H1 (cell line): ENCODE data around the gene USP53. TPM values are rescaled to one million over a fixed set of nuclear protein-coding genes. Genes with fewer than 3 reads are reported as not detected.

Source experiments
- CTCF ChIA-PET: fragments of 300-600 bp; sonication (Branson Sonifier 250); formaldehyde crosslinking; loops from one replicate; lab custom pipeline; 2021; ENCODE audit not compliant: partially characterized antibody; lab: Charles Lee
- POLR2A ChIA-PET: fragments of 300-600 bp; sonication (Branson Sonifier 250); formaldehyde crosslinking; loops from one replicate; lab custom pipeline; 2021; ENCODE audit warnings: inconsistent platforms; ENCODE audit not compliant: partially characterized antibody; lab: Charles Lee
- DNase-seq, 2 experiments: peaks; one replicate each; pipeline versions ENCODE4 v3.0.0 to v3.0.0-alpha.2; 2010 to 2022; ENCODE audit warnings: low spot score in 2 of 2, low read depth in 1 of 2, mixed read lengths in 1 of 2
- FAIRE-seq: peaks from 2 replicates; lab custom pipeline; 2011; peaks lifted over from hg19 to GRCh38; lab: Jason Lieb, UNC
- H2AFZ ChIP-seq: 2 replicates; pipeline ENCODE4 v1.8.1; 2012; ENCODE audit warnings: low read length, inconsistent platforms
- H2AK5ac ChIP-seq: 2 replicates; pipeline ENCODE4 v1.6.1; 2013; ENCODE audit warnings: low read depth, low read length
- H2BK120ac ChIP-seq: replicated peaks from 2 replicates; pipeline ENCODE3; 2013; ENCODE audit warnings: low read depth, low read length, inconsistent platforms
- H2BK12ac ChIP-seq: 2 replicates; pipeline ENCODE4 v1.6.1; 2013; ENCODE audit warnings: low read depth, low read length
- H2BK15ac ChIP-seq: 2 replicates; pipeline ENCODE4 v1.6.1; 2013; ENCODE audit warnings: low read length
- H2BK20ac ChIP-seq: 2 replicates; pipeline ENCODE4 v1.6.1; 2013; ENCODE audit warnings: low read length
- H2BK5ac ChIP-seq: 2 replicates; pipeline ENCODE4 v1.6.1; 2013; ENCODE audit warnings: low read depth, low read length
- H3K14ac ChIP-seq: 2 replicates; pipeline ENCODE4 v1.6.1; 2013; ENCODE audit warnings: inconsistent platforms; ENCODE audit not compliant: insufficient read length
- H3K18ac ChIP-seq: 2 replicates; pipeline ENCODE4 v1.6.1; 2013; ENCODE audit warnings: low read length; ENCODE audit errors: extremely low read depth
- H3K23ac ChIP-seq: 2 replicates; pipeline ENCODE4 v1.6.1; 2013; ENCODE audit warnings: inconsistent platforms; ENCODE audit not compliant: insufficient read length
- H3K23me2 ChIP-seq: 2 replicates; pipeline ENCODE4 v1.6.1; 2013; ENCODE audit warnings: low read depth, low read length
- H3K27ac ChIP-seq: 2 replicates; pipeline ENCODE4 v1.6.1; 2011; ENCODE audit warnings: low read depth, low read length, inconsistent platforms
- H3K27me3 ChIP-seq, 4 experiments: replicated peaks in 1 of 4; 1 replicate in 1 of 4; 2 replicates in 3 of 4; pipeline versions ENCODE4 v1.6.1 to v1.8.1; 2011 to 2013; ENCODE audit warnings: low read length in 3 of 4, mild to moderate bottlenecking in 3 of 4, inconsistent platforms in 2 of 4, mixed read lengths in 2 of 4, moderate library complexity in 1 of 4; ENCODE audit not compliant: control insufficient read depth in 3 of 4, insufficient read depth in 3 of 4; ENCODE audit errors: extremely low read depth in 1 of 4
- H3K36me3 ChIP-seq, 4 experiments: 2 replicates each; pipeline versions ENCODE4 v1.6.1 to v1.8.1; 2011 to 2013; ENCODE audit warnings: mild to moderate bottlenecking in 4 of 4, low read length in 3 of 4, moderate library complexity in 2 of 4, control low read depth in 1 of 4, inconsistent platforms in 1 of 4; ENCODE audit not compliant: insufficient read depth in 4 of 4, control insufficient read depth in 2 of 4
- H3K4ac ChIP-seq: replicated peaks from 2 replicates; pipeline ENCODE3; 2013; ENCODE audit warnings: low read length, low read depth, mixed read lengths, inconsistent platforms; ENCODE audit not compliant: insufficient read length
- H3K4me1 ChIP-seq, 4 experiments: replicated peaks in 1 of 4; 1 replicate in 1 of 4; 2 replicates in 3 of 4; pipeline versions ENCODE4 v1.6.1 to v1.8.1; 2011 to 2013; ENCODE audit warnings: low read length in 3 of 4, inconsistent platforms in 2 of 4, mixed read lengths in 1 of 4; ENCODE audit not compliant: insufficient read depth in 4 of 4, control insufficient read depth in 3 of 4
- H3K4me2 ChIP-seq, 2 experiments: 2 replicates each; pipeline versions ENCODE4 v1.6.1 to v1.8.1; 2011 to 2013; ENCODE audit warnings: low read depth in 2 of 2, low read length in 2 of 2, control low read depth in 1 of 2, inconsistent platforms in 1 of 2, mild to moderate bottlenecking in 1 of 2; ENCODE audit not compliant: insufficient read depth in 1 of 2
- H3K4me3 ChIP-seq, 4 experiments: fragments of 200-600, 300-600 bp in 1 of 4; sonication (generic), shearing (Covaris generic), sonication (Bioruptor Twin) in 1 of 4; 2 replicates each; pipeline versions ENCODE4 v1.5.1 to v1.8.1; 2011 to 2016; ENCODE audit warnings: low read length in 4 of 4, low read depth in 3 of 4, control low read depth in 2 of 4, inconsistent platforms in 2 of 4, mild to moderate bottlenecking in 2 of 4, mixed read lengths in 1 of 4, moderate library complexity in 1 of 4; ENCODE audit not compliant: insufficient read depth in 2 of 4; ENCODE audit errors: extremely low read depth in 1 of 4
- H3K56ac ChIP-seq: replicated peaks from 2 replicates; pipeline ENCODE3; 2013; ENCODE audit warnings: low read depth, mild to moderate bottlenecking, mixed read lengths, low read length, inconsistent platforms; ENCODE audit not compliant: insufficient read length
- H3K79me1 ChIP-seq: 2 replicates; pipeline ENCODE4 v1.6.1; 2013; ENCODE audit warnings: low read depth, low read length, control low read depth
- H3K79me2 ChIP-seq, 2 experiments: 2 replicates each; pipeline versions ENCODE4 v1.6.1 to v1.8.1; 2012 to 2013; ENCODE audit warnings: low read length in 2 of 2, mild to moderate bottlenecking in 2 of 2, inconsistent platforms in 1 of 2; ENCODE audit not compliant: insufficient read depth in 2 of 2, control insufficient read depth in 1 of 2
- H3K9ac ChIP-seq, 4 experiments: replicated peaks in 1 of 4; 1 replicate in 1 of 4; 2 replicates in 3 of 4; pipeline versions ENCODE4 v1.6.1 to v1.8.1; 2011 to 2013; ENCODE audit warnings: low read depth in 3 of 4, low read length in 3 of 4, control low read depth in 2 of 4, mild to moderate bottlenecking in 2 of 4, moderate library complexity in 2 of 4, inconsistent platforms in 1 of 4; ENCODE audit errors: extremely low read depth in 1 of 4
- H3K9me3 ChIP-seq, 2 experiments: 2 replicates each; pipeline versions ENCODE4 v1.6.1 to v1.8.1; 2012 to 2013; ENCODE audit warnings: mild to moderate bottlenecking in 2 of 2, moderate library complexity in 2 of 2, control low read depth in 1 of 2, inconsistent platforms in 1 of 2, low read depth in 1 of 2, low read length in 1 of 2, mixed read lengths in 1 of 2; ENCODE audit not compliant: insufficient read depth in 2 of 2
- H4K20me1 ChIP-seq, 2 experiments: replicated peaks in 1 of 2; 2 replicates each; pipeline versions ENCODE3 to v1.8.1; 2011 to 2013; ENCODE audit warnings: inconsistent platforms in 2 of 2, low read length in 2 of 2, mild to moderate bottlenecking in 1 of 2; ENCODE audit not compliant: insufficient read depth in 2 of 2, control insufficient read depth in 1 of 2
- H4K5ac ChIP-seq: 2 replicates; pipeline ENCODE4 v1.6.1; 2013; ENCODE audit warnings: low read length, low read depth, mixed read lengths, inconsistent platforms; ENCODE audit not compliant: insufficient read length
- H4K8ac ChIP-seq: 2 replicates; pipeline ENCODE4 v1.8.0; 2013; ENCODE audit warnings: mild to moderate bottlenecking, moderate library complexity, low read length, inconsistent platforms; ENCODE audit not compliant: insufficient read depth; ENCODE audit errors: extremely low read depth
- H4K91ac ChIP-seq: replicated peaks from 2 replicates; pipeline ENCODE3; 2013; ENCODE audit warnings: low read length, mixed read lengths, inconsistent platforms; ENCODE audit not compliant: insufficient read length
- BCL11A ChIP-seq, 2 experiments: IDR thresholded peaks; one replicate each; pipeline ENCODE4 v1.6.1; 2011; ENCODE audit warnings: low read depth in 2 of 2, low read length in 2 of 2, mild to moderate bottlenecking in 2 of 2
- KDM1A ChIP-seq: fragments of 200-600, 300-600 bp; sonication (generic); IDR thresholded peaks from 2 replicates; pipeline ENCODE4 v1.7.1; 2016; ENCODE audit warnings: mild to moderate bottlenecking, low read length, borderline replicate concordance
- NRF1 ChIP-seq: IDR thresholded peaks from 2 replicates; pipeline ENCODE4 v1.6.1; 2011; ENCODE audit warnings: mild to moderate bottlenecking, low read depth, low read length, improper control_type of control experiment
- TCF12 ChIP-seq: IDR thresholded peaks from 2 replicates; pipeline ENCODE4 v1.6.1; 2011; ENCODE audit warnings: low read depth, mild to moderate bottlenecking, low read length
- WGBS, 2 experiments: shearing (Covaris generic) in 1 of 2; methylation state at CpG; one replicate each; pipeline versions ENCODE4 v1.1.6 to v1.1.7; 2013 to 2015; ENCODE audit warnings: low lambda C conversion rate in 2 of 2, mixed read lengths in 2 of 2, inconsistent platforms in 1 of 2, low coverage in 1 of 2, missing lambda C conversion rate in 1 of 2; ENCODE audit not compliant: insufficient replicate concordance in 2 of 2, insufficient coverage in 1 of 2, insufficient read length in 1 of 2; ENCODE audit errors: extremely low coverage in 1 of 2, missing lambda C conversion rate in 1 of 2; 5-methylcytosine and 5-hydroxymethylcytosine counted together
- polyA plus RNA-seq, 7 experiments: library from polyadenylated mRNA; depleted of rRNA in 3 of 7; stranded (reverse) in 5 of 7; unstranded in 2 of 7; fragments of >200 nt in 5 of 7; fragments of 200-250 nt in 2 of 7; gene quantifications; 1 replicate in 5 of 7; 2 replicates in 1 of 7; 4 replicates in 1 of 7; pipeline versions ENCODE4 v1.2.1 to v1.2.3, GENCODE V29; 2011 to 2013; ENCODE audit warnings: missing spikeins in 2 of 7, mixed read lengths in 2 of 7
- total RNA-seq: library from RNA; stranded (reverse); fragmentation: NEBNext Ultra II Directional; extraction: Animal tissue kit (Norgen Biotek cat#: 25700); gene quantifications from 2 replicates; pipeline ENCODE4 v1.2.1, GENCODE V29; 2021
- TF ChIP-seq, protein P1 (sequence below): IDR thresholded peaks from 2 replicates; pipeline ENCODE4 v1.6.1; 2011; ENCODE audit warnings: low read length, improper control_type of control experiment
- TF ChIP-seq, protein P2 (sequence below): IDR thresholded peaks from 2 replicates; pipeline ENCODE4 v1.6.1; 2012; ENCODE audit warnings: low read length, inconsistent platforms
- TF ChIP-seq, protein P3 (sequence below): IDR thresholded peaks from 2 replicates; pipeline ENCODE4 v1.6.1; 2012; ENCODE audit warnings: inconsistent platforms

Gene USP53
- total and polyA plus RNA-seq, 2 of the 8 experiments (the other 6 are each of a cell fraction or from before 2014, with no cell fraction given) = 2.9 to 14.9 TPM

GRCh38 chr4:119242417-119242816 is 29.9 kb downstream of the USP53 start:
- Histone ChIP-seq H3K9ac (no peak overlapping the region), H3K14ac (no peak overlapping the region), H3K79me2 (no peaks in the 10 kb centered on the region), H4K8ac (no peak overlapping the region), H3K79me1 (no peaks in the 10 kb centered on the region), H2AFZ (no peak overlapping the region), H2BK5ac (no peak overlapping the region), H2BK15ac (no peak overlapping the region), H3K36me3 (no peaks in the 10 kb centered on the region), H2BK20ac (no peak overlapping the region)
- POLR2A ChIA-PET = no interaction called here
- CTCF ChIA-PET = no interaction called here
- TF ChIP-seq, protein P1, sequence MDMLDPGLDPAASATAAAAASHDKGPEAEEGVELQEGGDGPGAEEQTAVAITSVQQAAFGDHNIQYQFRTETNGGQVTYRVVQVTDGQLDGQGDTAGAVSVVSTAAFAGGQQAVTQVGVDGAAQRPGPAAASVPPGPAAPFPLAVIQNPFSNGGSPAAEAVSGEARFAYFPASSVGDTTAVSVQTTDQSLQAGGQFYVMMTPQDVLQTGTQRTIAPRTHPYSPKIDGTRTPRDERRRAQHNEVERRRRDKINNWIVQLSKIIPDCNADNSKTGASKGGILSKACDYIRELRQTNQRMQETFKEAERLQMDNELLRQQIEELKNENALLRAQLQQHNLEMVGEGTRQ = no peak
- TF ChIP-seq, protein P2, sequence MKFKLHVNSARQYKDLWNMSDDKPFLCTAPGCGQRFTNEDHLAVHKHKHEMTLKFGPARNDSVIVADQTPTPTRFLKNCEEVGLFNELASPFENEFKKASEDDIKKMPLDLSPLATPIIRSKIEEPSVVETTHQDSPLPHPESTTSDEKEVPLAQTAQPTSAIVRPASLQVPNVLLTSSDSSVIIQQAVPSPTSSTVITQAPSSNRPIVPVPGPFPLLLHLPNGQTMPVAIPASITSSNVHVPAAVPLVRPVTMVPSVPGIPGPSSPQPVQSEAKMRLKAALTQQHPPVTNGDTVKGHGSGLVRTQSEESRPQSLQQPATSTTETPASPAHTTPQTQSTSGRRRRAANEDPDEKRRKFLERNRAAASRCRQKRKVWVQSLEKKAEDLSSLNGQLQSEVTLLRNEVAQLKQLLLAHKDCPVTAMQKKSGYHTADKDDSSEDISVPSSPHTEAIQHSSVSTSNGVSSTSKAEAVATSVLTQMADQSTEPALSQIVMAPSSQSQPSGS = no peak
- no peak for TF ChIP-seq NRF1
- TF ChIP-seq, protein P3, sequence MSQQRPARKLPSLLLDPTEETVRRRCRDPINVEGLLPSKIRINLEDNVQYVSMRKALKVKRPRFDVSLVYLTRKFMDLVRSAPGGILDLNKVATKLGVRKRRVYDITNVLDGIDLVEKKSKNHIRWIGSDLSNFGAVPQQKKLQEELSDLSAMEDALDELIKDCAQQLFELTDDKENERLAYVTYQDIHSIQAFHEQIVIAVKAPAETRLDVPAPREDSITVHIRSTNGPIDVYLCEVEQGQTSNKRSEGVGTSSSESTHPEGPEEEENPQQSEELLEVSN = no peak
- no peak for TF ChIP-seq KDM1A
- TF ChIP-seq BCL11A (IDR thresholded peaks at IDR 0.05; ENCODE audit: low read depth in 2 of 2, low read length in 2 of 2) = no peak
- TF ChIP-seq TCF12 = no peak
- TF ChIP-seq, all 59 proteins: peak for 0
- Histone ChIP-seq H3K9me3 (no peaks in the 10 kb centered on the region), H3K56ac (no peak overlapping the region), H4K91ac (no peak overlapping the region), H2AK5ac (no peak overlapping the region), H3K4me2 (no peak overlapping the region), H4K20me1 (no peaks in the 10 kb centered on the region), H3K4me3 (no peak overlapping the region), H2BK120ac (no peak overlapping the region), H3K4me1 (peaks cover 0 to 3% (median 0%) of the 10 kb centered on the region in 4 experiments; a peak in 1 of 7 replicates), H3K18ac (no peak overlapping the region), H2BK12ac (no peak overlapping the region), H3K27me3 (no peaks in the 10 kb centered on the region), H3K23ac (no peak overlapping the region), H3K4ac (no peak overlapping the region), H4K5ac (no peak overlapping the region), H3K27ac (no peak overlapping the region), H3K23me2 (no peaks in the 10 kb centered on the region)
- 100% methylated on average over 1 of the region's 1 CpG; no CpG with 5 or more reads in 1 of the 2 experiments for WGBS, 2 experiments
- FAIRE-seq = peak; percentile 39
- no peak for DNase-seq
